ENCODE data around the gene TTC28. TPM values are rescaled to one million over a fixed set of nuclear protein-coding genes. Genes with fewer than 3 reads are reported as not detected.

TTC28 gene
- total and polyA plus RNA-seq, 2 donors (not counting 3 experiments of a cell fraction or from before 2014, with no cell fraction given), result 16.5 to 51.1 TPM

DNA sequence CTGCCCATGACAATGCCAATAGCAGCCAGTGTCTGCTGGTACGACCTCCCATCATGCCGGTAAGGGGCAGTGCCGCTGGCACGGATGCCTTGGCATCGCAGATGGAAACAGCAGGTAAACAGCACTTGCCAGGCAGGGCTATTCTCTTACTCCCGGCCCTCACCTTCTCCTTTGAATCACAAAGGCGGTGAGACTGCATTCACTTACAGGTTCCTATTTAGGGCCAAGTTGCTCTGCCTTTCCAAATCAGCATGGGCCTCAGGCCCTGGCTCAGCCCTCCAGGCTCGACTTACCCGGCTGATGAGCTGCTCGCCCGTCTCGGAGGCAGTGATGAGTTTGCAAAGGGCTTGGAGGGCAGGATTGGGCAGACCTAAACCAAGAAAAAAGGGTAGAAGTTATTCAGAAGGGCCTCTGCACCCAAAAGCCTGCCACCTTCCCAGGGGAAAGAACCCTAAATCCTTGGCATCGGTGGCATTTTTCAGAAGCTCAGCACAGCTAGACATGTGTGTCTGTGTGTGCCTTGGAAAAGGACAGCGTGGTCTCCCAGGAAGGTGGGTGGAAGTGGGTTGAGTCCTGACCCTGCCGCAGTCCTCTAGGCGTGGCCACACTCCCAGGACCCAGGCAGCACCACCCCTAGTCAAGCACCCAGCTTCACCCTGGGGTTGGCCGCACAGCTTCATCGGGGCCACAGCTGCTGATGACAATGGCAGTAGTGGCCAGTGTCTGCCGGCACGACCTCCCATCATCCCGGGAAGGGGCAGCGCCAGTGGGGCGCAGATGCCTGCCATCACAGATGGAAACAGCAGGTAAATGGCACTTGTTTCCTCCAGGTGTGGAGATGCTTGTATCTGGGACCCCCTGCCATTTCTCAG, 687.1 kb downstream of the TTC28 start:
- POLR2A ChIA-PET, result no interaction called here
- intact Hi-C loops (cut with micrococcal nuclease), result loop anchor here (5.0 kb wide), 1 partner anchor 105 kb away; no protein-coding TSS in a partner anchor
- peaks cover 0 to 15% of the 10 kb centered on the region in 2 experiments for H3K36me3 ChIP-seq (ENCODE audit: control insufficient read depth in 2 of 2, extremely low read depth in 1 of 2, insufficient read depth in 2 of 2, low read length in 2 of 2)

More for the DNA sequence above, 687.1 kb downstream of the TTC28 start:
- DNase-seq (ENCODE audit: low read depth, low spot score), result no peak
- no peak overlapping the region for H3K9ac ChIP-seq (replicated peaks; ENCODE audit: extremely low read depth, insufficient read depth, low read length)
- H4K20me1 ChIP-seq (replicated peaks; ENCODE audit: control insufficient read depth, extremely low read depth, insufficient read depth, low read length), result no peaks in the 10 kb centered on the region
- H3K27me3 ChIP-seq (ENCODE audit: control insufficient read depth in 2 of 2, insufficient read depth in 2 of 2, low read length in 2 of 2), result no peaks in the 10 kb centered on the region
- H3K9me1 ChIP-seq (replicated peaks; ENCODE audit: control insufficient read depth, extremely low read depth, insufficient read depth, low read length), result no peaks in the 10 kb centered on the region
- no TSS peak for BruUV-seq (replicated peaks)
- FAIRE-seq, result no peak
- dilution Hi-C loops (cut with MboI; ENCODE audit: extremely low pct_ligation_motif_present, low sequenced_read_pairs), result no loop called here
- peaks cover 3% of the 10 kb centered on the region for H3K4me1 ChIP-seq (ENCODE audit: control insufficient read depth, extremely low read depth, insufficient read depth, low read length)
- CTCF ChIA-PET, result no interaction called here
- no peaks in the 10 kb centered on the region for H3K79me2 ChIP-seq (ENCODE audit: control insufficient read depth, insufficient read depth, low read length)
- no peak overlapping the region for H2AFZ ChIP-seq (ENCODE audit: low read depth, low read length)
- no peak overlapping the region for H3K4me3 ChIP-seq (replicated peaks in 1 of 3; ENCODE audit: insufficient read depth in 1 of 3, low read depth in 1 of 3, low read length in 3 of 3)
- H3K4me2 ChIP-seq (ENCODE audit: insufficient read depth, low read length), result no peak overlapping the region
- no peaks in the 10 kb centered on the region for H3K9me3 ChIP-seq (replicated peaks; ENCODE audit: control insufficient read depth, insufficient read depth, low read length)
- H3K27ac ChIP-seq (ENCODE audit: insufficient read depth, low read depth, low read length), result no peak overlapping the region
- TF ChIP-seq EZH2 (IDR thresholded peaks at IDR 0.05; ENCODE audit: borderline replicate concordance, low read depth, low read length, severe bottlenecking) (no peak), POLR2A (IDR thresholded peaks at IDR 0.05; ENCODE audit: low read depth, low read length) (no peak), FOS (IDR thresholded peaks at IDR 0.05; ENCODE audit: borderline replicate concordance, insufficient read depth, low read length) (no peak), POLR2AphosphoS5 (IDR thresholded peaks at IDR 0.05; ENCODE audit: insufficient read depth, low read depth, low read length) (no peak), GATA2 (IDR thresholded peaks at IDR 0.05; ENCODE audit: insufficient read depth, insufficient read length, low read depth, low read length) (no peak), JUN (IDR thresholded peaks at IDR 0.05; ENCODE audit: borderline replicate concordance, insufficient read depth, insufficient read length, low read depth) (no peak)
- TF ChIP-seq, protein P1, sequence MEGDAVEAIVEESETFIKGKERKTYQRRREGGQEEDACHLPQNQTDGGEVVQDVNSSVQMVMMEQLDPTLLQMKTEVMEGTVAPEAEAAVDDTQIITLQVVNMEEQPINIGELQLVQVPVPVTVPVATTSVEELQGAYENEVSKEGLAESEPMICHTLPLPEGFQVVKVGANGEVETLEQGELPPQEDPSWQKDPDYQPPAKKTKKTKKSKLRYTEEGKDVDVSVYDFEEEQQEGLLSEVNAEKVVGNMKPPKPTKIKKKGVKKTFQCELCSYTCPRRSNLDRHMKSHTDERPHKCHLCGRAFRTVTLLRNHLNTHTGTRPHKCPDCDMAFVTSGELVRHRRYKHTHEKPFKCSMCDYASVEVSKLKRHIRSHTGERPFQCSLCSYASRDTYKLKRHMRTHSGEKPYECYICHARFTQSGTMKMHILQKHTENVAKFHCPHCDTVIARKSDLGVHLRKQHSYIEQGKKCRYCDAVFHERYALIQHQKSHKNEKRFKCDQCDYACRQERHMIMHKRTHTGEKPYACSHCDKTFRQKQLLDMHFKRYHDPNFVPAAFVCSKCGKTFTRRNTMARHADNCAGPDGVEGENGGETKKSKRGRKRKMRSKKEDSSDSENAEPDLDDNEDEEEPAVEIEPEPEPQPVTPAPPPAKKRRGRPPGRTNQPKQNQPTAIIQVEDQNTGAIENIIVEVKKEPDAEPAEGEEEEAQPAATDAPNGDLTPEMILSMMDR (IDR thresholded peaks at IDR 0.05; ENCODE audit: extremely low read depth in 1 of 2, insufficient read depth in 1 of 2, low read depth in 1 of 2, low read length in 2 of 2), result no peak
- TF ChIP-seq, protein P2, sequence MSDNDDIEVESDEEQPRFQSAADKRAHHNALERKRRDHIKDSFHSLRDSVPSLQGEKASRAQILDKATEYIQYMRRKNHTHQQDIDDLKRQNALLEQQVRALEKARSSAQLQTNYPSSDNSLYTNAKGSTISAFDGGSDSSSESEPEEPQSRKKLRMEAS (IDR thresholded peaks at IDR 0.05; ENCODE audit: insufficient read depth, insufficient read length), result no peak

Data from endothelial cell of umbilical vein (primary cell).